ENCODE data around the gene HPGDS.
"Not testable (repeated sequence)": the region's sequence is repeated elsewhere in the genome, so short reads cannot be mapped to it uniquely, and the experiment has no call there.

The HPGDS gene

DNA sequence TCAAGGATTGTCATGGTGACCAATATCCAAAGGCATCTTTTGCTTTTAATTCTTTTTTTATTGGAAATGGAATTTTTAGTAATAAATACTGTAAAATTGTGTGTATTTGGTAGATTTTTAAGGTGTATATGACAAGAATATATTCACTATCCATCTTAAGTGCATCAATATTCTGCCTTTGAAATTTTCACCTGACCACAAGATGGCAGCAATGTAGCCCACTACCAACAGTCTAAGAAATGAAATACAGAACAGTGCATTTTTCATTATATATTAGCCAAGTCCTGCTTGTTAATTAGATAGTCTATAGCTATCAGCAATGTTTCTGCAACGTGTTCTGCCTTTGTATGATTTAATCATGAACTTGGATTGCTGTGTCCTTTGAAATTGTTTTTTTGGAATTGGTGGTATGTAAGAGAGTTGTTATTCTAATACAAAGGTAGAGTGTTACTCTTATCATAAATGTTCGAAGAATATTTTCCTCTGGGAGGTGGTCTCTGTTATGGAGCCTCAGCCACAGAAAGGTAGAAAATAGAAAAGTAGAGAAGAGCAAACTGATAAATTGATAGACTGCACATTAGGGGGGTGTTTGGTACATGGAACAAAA is 38.2 kb downstream of the HPGDS start:
- TF ChIP-seq PAX5 (IDR thresholded peaks at IDR 0.05; ENCODE audit: insufficient read depth, low read length, severe bottlenecking) (no peak), POLR2AphosphoS5 (IDR thresholded peaks at IDR 0.05; ENCODE audit: low read depth, low read length) (no peak), POLR2A (IDR thresholded peaks at IDR 0.05; ENCODE audit: low read depth, low read length) (no peak), SPI1 (IDR thresholded peaks at IDR 0.05; ENCODE audit: low read depth, low read length) (no peak), POU2F2 (IDR thresholded peaks at IDR 0.05; ENCODE audit: low read depth, low read length) (no peak), TAF1 (IDR thresholded peaks at IDR 0.05; ENCODE audit: low read depth, low read length) (no peak)
- DNase-seq (ENCODE audit: insufficient read length, low spot score): no peak
- FAIRE-seq: peak; percentile 59

DNA sequence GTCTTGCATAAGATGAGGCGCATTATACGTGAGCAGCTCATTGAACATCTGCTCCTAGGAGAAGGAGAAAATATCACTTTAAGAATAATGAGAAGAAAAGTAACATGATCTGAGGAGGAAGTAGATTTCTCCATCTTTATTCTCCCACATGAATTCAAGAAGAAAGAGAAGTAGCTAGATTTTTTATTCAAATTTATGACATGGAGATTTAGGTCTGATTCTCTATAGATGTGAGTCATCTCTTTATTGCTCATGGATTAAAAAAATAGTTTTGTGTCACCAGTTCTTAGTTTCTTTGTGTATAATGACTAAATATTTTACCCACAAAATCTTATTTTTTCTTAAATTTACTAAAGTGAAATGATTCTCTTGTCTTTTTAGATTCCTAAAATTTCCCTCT is 40.4 kb downstream of the HPGDS start:
- TF ChIP-seq PAX5 (IDR thresholded peaks at IDR 0.05; ENCODE audit: insufficient read depth, low read length, severe bottlenecking): no peak
- FAIRE-seq: no peak
- DNase-seq (ENCODE audit: insufficient read length, low spot score): no peak

GRCh38 chr4:94298725-94299252 is 43.8 kb downstream of the HPGDS start:
- TF ChIP-seq PAX5 (IDR thresholded peaks at IDR 0.05; ENCODE audit: insufficient read depth, low read length, severe bottlenecking) (no peak), POLR2AphosphoS5 (IDR thresholded peaks at IDR 0.05; ENCODE audit: low read depth, low read length) (no peak), POLR2A (IDR thresholded peaks at IDR 0.05; ENCODE audit: low read depth, low read length) (no peak), POU2F2 (IDR thresholded peaks at IDR 0.05; ENCODE audit: low read depth, low read length) (no peak), SPI1 (IDR thresholded peaks at IDR 0.05; ENCODE audit: low read depth, low read length) (no peak), TAF1 (IDR thresholded peaks at IDR 0.05; ENCODE audit: low read depth, low read length) (no peak)
- FAIRE-seq (no peak), DNase-seq (ENCODE audit: insufficient read length, low spot score) (no peak)

DNA sequence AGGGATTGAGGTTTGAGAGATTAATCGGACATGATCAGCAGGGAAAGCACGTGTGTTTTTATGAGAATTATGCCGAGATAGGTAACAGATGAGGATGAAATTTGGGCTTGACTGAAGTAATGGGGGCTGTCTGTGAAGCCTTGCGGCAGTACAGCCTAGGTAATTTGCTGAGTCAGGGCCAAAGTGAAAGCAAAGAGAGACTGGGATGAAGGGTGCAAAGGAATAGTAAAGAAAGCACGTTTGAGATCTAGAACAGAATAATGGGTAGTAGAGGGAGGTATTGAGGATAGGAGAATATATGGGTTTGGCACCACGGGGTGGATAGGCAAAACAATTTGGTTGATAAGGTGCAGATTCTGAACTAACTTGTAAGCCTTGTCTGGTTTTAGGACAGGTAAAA is 47.2 kb downstream of the HPGDS start:
- FAIRE-seq; DNase-seq (ENCODE audit: insufficient read length, low spot score): not testable (repeated sequence)

GRCh38 chr4:94293981-94294380 is 48.7 kb downstream of the HPGDS start:
- not testable (repeated sequence) for FAIRE-seq; DNase-seq (ENCODE audit: insufficient read length, low spot score)

DNA sequence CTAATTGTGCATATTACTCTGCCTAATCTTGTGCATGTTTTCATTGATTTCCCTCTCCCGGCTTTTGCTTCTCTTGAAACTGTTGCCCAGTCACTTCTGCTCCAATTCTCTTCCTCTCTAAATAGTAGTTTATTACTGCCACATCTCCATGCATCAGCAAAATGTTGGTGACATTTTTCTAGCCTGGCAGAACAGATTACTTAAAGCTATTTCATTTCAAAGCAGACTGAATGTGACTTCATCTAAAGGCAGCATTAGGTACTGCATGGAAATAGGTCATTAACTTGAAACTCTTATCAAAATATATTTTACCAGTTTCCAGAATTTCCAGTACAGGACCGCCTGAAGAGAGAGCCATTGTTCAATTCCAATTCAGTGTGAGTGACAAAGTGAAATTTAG is 52.4 kb downstream of the HPGDS start:
- no peak for FAIRE-seq
- TF ChIP-seq PAX5 (IDR thresholded peaks at IDR 0.05; ENCODE audit: insufficient read depth, low read length, severe bottlenecking): no peak
- TF ChIP-seq POU2F2 (IDR thresholded peaks at IDR 0.05; ENCODE audit: low read depth, low read length): no peak
- TF ChIP-seq POLR2AphosphoS5 (IDR thresholded peaks at IDR 0.05; ENCODE audit: low read depth, low read length): no peak
- no peak for TF ChIP-seq POLR2A (IDR thresholded peaks at IDR 0.05; ENCODE audit: low read depth, low read length)
- TF ChIP-seq TAF1 (IDR thresholded peaks at IDR 0.05; ENCODE audit: low read depth, low read length): no peak
- no peak for TF ChIP-seq SPI1 (IDR thresholded peaks at IDR 0.05; ENCODE audit: low read depth, low read length)
- no peak for DNase-seq (ENCODE audit: insufficient read length, low spot score)

DNA sequence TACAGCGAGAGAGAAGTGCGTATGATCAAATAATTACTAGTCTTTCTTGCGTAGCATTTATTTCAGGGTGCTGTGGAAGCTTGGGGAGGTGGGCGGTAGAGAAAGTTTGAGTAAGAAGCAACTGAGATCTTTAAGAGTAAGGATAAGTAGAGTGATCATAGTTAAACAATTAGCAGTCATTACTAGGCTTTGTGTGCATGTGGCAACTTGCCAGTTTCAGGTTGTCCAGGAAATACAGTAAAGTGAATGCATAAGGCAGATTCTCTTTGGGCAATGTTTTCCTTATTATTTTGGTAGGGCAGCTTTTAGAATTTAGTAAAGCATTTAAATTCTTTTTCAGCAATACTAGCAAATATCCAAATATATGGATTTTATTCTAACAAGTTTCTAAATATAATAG is 57.0 kb downstream of the HPGDS start:
- FAIRE-seq (no peak), DNase-seq (ENCODE audit: insufficient read length, low spot score) (no peak)
- TF ChIP-seq SPI1 (IDR thresholded peaks at IDR 0.05; ENCODE audit: low read depth, low read length) (no peak), PAX5 (IDR thresholded peaks at IDR 0.05; ENCODE audit: insufficient read depth, low read length, severe bottlenecking) (no peak)

DNA sequence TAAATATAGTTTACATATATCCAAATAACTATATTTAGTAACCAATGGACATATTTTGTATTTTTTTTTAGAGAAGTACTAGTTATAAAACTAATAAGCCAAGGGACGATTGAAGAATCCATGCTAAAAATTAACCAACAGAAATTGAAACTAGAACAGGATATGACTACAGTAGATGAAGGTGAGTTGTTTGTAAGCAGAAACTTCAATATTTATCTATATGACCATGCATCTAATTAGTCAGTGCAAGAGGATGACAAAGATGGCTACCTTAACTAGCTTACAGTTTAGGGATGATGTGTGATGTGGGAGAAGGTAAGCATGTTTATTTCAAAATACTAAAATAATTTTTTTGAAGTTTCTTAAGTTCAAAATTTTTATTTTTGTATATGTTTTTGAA is 57.7 kb downstream of the HPGDS start:
- TF ChIP-seq PAX5 (IDR thresholded peaks at IDR 0.05; ENCODE audit: insufficient read depth, low read length, severe bottlenecking) (no peak), SPI1 (IDR thresholded peaks at IDR 0.05; ENCODE audit: low read depth, low read length) (no peak), TAF1 (IDR thresholded peaks at IDR 0.05; ENCODE audit: low read depth, low read length) (no peak), POLR2A (IDR thresholded peaks at IDR 0.05; ENCODE audit: low read depth, low read length) (no peak), POLR2AphosphoS5 (IDR thresholded peaks at IDR 0.05; ENCODE audit: low read depth, low read length) (no peak), POU2F2 (IDR thresholded peaks at IDR 0.05; ENCODE audit: low read depth, low read length) (no peak)
- no peak for DNase-seq (ENCODE audit: insufficient read length, low spot score)
- FAIRE-seq: no peak

DNA sequence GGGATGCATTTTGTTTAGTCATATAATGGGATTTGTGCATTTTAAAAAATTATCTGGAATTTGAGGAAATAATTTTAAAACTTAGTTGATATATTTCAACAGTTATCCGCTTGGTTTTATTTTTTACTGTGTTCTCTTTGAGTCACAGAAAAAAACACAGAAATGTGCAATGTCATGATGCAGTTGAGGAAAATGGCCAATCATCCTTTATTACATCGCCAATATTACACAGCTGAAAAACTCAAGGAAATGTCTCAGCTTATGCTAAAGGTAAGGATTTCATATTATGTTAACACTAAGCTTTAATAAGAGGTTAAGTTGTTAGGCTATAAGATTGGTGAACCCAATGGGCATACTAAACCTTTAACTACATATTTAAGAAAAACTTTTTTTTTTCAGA is 63.9 kb downstream of the HPGDS start:
- FAIRE-seq (no peak), DNase-seq (ENCODE audit: insufficient read length, low spot score) (no peak)
- TF ChIP-seq POLR2A (IDR thresholded peaks at IDR 0.05; ENCODE audit: low read depth, low read length) (no peak), SPI1 (IDR thresholded peaks at IDR 0.05; ENCODE audit: low read depth, low read length) (no peak), PAX5 (IDR thresholded peaks at IDR 0.05; ENCODE audit: insufficient read depth, low read length, severe bottlenecking) (no peak), POLR2AphosphoS5 (IDR thresholded peaks at IDR 0.05; ENCODE audit: low read depth, low read length) (no peak), TAF1 (IDR thresholded peaks at IDR 0.05; ENCODE audit: low read depth, low read length) (no peak), POU2F2 (IDR thresholded peaks at IDR 0.05; ENCODE audit: low read depth, low read length) (no peak)

DNA sequence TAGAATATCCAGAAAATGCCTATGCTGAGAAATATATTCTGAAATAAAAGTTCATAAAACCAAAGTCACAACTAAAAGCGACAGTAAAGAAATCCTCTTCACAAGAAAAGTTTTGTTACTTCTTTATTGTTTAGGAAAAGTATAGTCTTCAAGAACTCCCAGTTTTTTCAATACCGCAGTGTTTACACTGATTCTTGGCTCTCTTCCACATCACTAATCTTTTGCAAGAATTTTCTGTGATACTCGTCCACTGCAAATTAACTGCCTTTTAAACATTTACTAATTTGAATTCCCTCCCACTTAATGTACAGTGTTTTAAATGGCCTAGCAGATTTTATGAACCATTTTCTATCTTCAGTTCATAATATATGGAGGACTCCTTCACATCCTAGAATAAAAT is 65.1 kb downstream of the HPGDS start:
- DNase-seq (ENCODE audit: insufficient read length, low spot score): no peak

GRCh38 chr4:94276204-94276603 is 66.4 kb downstream of the HPGDS start:
- DNase-seq (ENCODE audit: insufficient read length, low spot score) (no peak), FAIRE-seq (no peak)
- TF ChIP-seq POLR2AphosphoS5 (IDR thresholded peaks at IDR 0.05; ENCODE audit: low read depth, low read length): no peak

More for the DNA sequence above, 65.1 kb downstream of the HPGDS start:
- no peak for FAIRE-seq
- no peak for TF ChIP-seq PAX5 (IDR thresholded peaks at IDR 0.05; ENCODE audit: insufficient read depth, low read length, severe bottlenecking)
- no peak for TF ChIP-seq TAF1 (IDR thresholded peaks at IDR 0.05; ENCODE audit: low read depth, low read length)
- TF ChIP-seq POU2F2 (IDR thresholded peaks at IDR 0.05; ENCODE audit: low read depth, low read length): no peak
- no peak for TF ChIP-seq POLR2AphosphoS5 (IDR thresholded peaks at IDR 0.05; ENCODE audit: low read depth, low read length)
